Esophagus muscularis mucosa (tissue), 4 donors: Measurements from ENCODE around the gene HSPB9. TPM values are rescaled to one million over a fixed set of nuclear protein-coding genes. Genes with fewer than 3 reads are reported as not detected.

ENCODE experiments used
- DNase-seq: peaks from one replicate; pipeline ENCODE4 v3.0.0-alpha.2; 2017; ENCODE audit errors: extremely low spot score
- H3K27ac ChIP-seq, 4 donors: fragments of 200-600 bp; sonication (generic); replicated peaks in 1 of 4; 1 replicate in 3 of 4; 2 replicates in 1 of 4; pipeline ENCODE4 v1.5.1; 2016 to 2019; ENCODE audit warnings: mild to moderate bottlenecking in 1 of 4
- H3K27me3 ChIP-seq, 4 donors: fragments of 200-600 bp; sonication (generic); one replicate each; pipeline versions ENCODE4 v1.5.1 to v1.6.0; 2016 to 2019
- H3K36me3 ChIP-seq, 4 donors: fragments of 200-600 bp; sonication (generic); one replicate each; pipeline ENCODE4 v1.5.1; 2016 to 2019
- H3K4me1 ChIP-seq, 4 donors: fragments of 200-600 bp; sonication (generic); one replicate each; pipeline ENCODE4 v1.5.1; 2016 to 2019
- H3K4me3 ChIP-seq, 4 donors: fragments of 200-600 bp; sonication (generic); 1 replicate in 2 of 4; 2 replicates in 2 of 4; pipeline ENCODE4 v1.5.1; 2016 to 2019; ENCODE audit warnings: mild to moderate bottlenecking in 4 of 4, moderate library complexity in 1 of 4
- H3K9me3 ChIP-seq, 4 donors: fragments of 200-600 bp; sonication (generic); 1 replicate in 3 of 4; 2 replicates in 1 of 4; pipeline ENCODE4 v1.5.1; 2016 to 2019
- CTCF ChIP-seq, 3 experiments: fragments of 200-600 bp in 2 of 3; fragments of 450-650 bp in 1 of 3; sonication (generic) in 2 of 3; IDR thresholded peaks; one replicate each; pipeline ENCODE4 v1.5.1; 2017 to 2019; ENCODE audit warnings: antibody characterized with exemption in 3 of 3, mild to moderate bottlenecking in 2 of 3, moderate library complexity in 1 of 3
- EP300 ChIP-seq: sonication (generic); formaldehyde crosslinking; IDR thresholded peaks from one replicate; pipeline ENCODE4 v1.6.1; 2017; ENCODE audit warnings: antibody characterized with exemption
- POLR2A ChIP-seq: fragments of 450-650 bp; IDR thresholded peaks from one replicate; pipeline ENCODE4 v1.6.1; 2017; ENCODE audit warnings: antibody characterized with exemption, moderate library complexity, mild to moderate bottlenecking, low read depth
- POLR2AphosphoS5 ChIP-seq, 2 donors: sonication (generic); formaldehyde crosslinking; IDR thresholded peaks; one replicate each; pipeline ENCODE4 v1.6.1; 2017; ENCODE audit warnings: antibody characterized with exemption in 2 of 2
- WGBS: methylation state at CpG from one replicate; pipeline ENCODE4 v1.1.5; 2018; 5-methylcytosine and 5-hydroxymethylcytosine counted together
- intact Hi-C: fragments of 100-400 bp; cut with DNase I; formaldehyde crosslinking; loops from one replicate; pipeline ENCODE4 v1.15.1; 2023
- total RNA-seq, 4 donors: library from RNA; depleted of rRNA; stranded (reverse); fragments of >200 nt; gene quantifications; one replicate each; pipeline versions ENCODE4 v1.1.0 to v1.2.1, GENCODE V29; 2016

Gene HSPB9
- total RNA-seq, 4 donors from 2014 or later: 0.26 to 0.42 TPM; not detected in 2

GRCh38 chr17:42101513-42102292, 20.9 kb upstream of the HSPB9 start:
- DNase-seq: no peak
- Histone ChIP-seq H3K27me3 (peaks cover 0 to 21% (median 9%) of the 10 kb centered on the region in 4 donors), H3K9me3 (no peaks in the 10 kb centered on the region), H3K4me1 (peaks cover 6 to 19% (median 13%) of the 10 kb centered on the region in 4 donors), H3K27ac (no peak overlapping the region), H3K36me3 (peaks cover 6 to 41% (median 21%) of the 10 kb centered on the region in 4 donors), H3K4me3 (no peak overlapping the region)
- TF ChIP-seq POLR2A: no peak
- TF ChIP-seq CTCF (IDR thresholded peaks at IDR 0.05): peak; percentile 62 to 78 (median 63)
- TF ChIP-seq POLR2AphosphoS5 (IDR thresholded peaks at IDR 0.05): no peak
- no peak for TF ChIP-seq EP300
- 39% methylated on average over 11 of the region's 14 CpGs for WGBS
- intact Hi-C loops: loop anchor here (5.0 kb wide), 1 partner anchor 34 kb away; no protein-coding TSS in a partner anchor

- WGBS: 91% methylated on average over 10 of the region's 11 CpGs
- H3K27me3 ChIP-seq: peaks cover 0 to 4% (median 0%) of the 10 kb centered on the region in 4 donors
- no peak overlapping the region for H3K4me3 ChIP-seq
- no peak for DNase-seq
- H3K27ac ChIP-seq: no peak overlapping the region
- H3K36me3 ChIP-seq: peaks cover 7 to 56% (median 25%) of the 10 kb centered on the region in 4 donors
- TF ChIP-seq POLR2A (no peak), POLR2AphosphoS5 (IDR thresholded peaks at IDR 0.05) (no peak), EP300 (no peak), CTCF (IDR thresholded peaks at IDR 0.05) (no peak)
- peaks cover under 1 to 19% (median 14%) of the 10 kb centered on the region in 4 donors for H3K4me1 ChIP-seq
- intact Hi-C loops: loop anchor here (5.0 kb wide), 1 partner anchor 36 kb away; no protein-coding TSS in a partner anchor
- no peaks in the 10 kb centered on the region for H3K9me3 ChIP-seq
Observed at GRCh38 chr17:42103221-42103954, 19.2 kb upstream of the HSPB9 start.

- DNase-seq: no peak
- H3K4me3 ChIP-seq: no peak overlapping the region
- no peak overlapping the region for H3K27ac ChIP-seq
- peaks cover 9 to 64% (median 32%) of the 10 kb centered on the region in 4 donors for H3K36me3 ChIP-seq
- 86% methylated on average over 3 of the region's 3 CpGs for WGBS
- TF ChIP-seq POLR2A: no peak
- TF ChIP-seq EP300: no peak
- TF ChIP-seq POLR2AphosphoS5 (IDR thresholded peaks at IDR 0.05): no peak
- no peak for TF ChIP-seq CTCF (IDR thresholded peaks at IDR 0.05)
- no peaks in the 10 kb centered on the region for H3K27me3 ChIP-seq
- H3K4me1 ChIP-seq: peaks cover 0 to 17% (median 11%) of the 10 kb centered on the region in 4 donors
- no peaks in the 10 kb centered on the region for H3K9me3 ChIP-seq
- intact Hi-C loops: loop anchor here (5.0 kb wide), 1 partner anchor 37 kb away; no protein-coding TSS in a partner anchor
Observed at GRCh38 chr17:42104264-42104663, 18.3 kb upstream of the HSPB9 start.

DNA sequence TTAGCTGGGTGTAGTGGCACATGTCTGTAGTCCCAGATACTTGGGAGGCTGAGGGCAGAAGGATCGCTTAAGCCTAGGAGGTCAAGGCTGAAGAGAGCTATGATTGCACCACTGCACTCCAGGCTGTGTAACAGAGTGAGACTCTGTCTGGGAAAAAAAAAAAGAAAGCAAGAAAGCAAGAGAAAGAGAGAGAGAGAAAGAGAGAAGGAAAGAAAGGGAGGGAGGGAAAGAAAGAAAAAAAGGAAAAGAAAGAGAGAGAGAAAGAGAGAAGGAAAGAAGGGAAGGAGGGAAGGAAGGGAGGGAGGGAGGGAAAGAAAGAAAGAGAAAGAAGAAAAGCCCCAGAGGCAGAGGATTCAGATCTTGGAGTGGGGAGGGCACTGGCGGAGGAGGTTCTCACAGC, 16.6 kb upstream of the HSPB9 start:
- peaks cover 1 to 23% (median 15%) of the 10 kb centered on the region in 4 donors for H3K4me1 ChIP-seq
- H3K27me3 ChIP-seq: no peaks in the 10 kb centered on the region
- H3K27ac ChIP-seq: no peak overlapping the region
- no peak for DNase-seq
- intact Hi-C loops: no loop called here
- no peaks in the 10 kb centered on the region for H3K9me3 ChIP-seq
- no peak for TF ChIP-seq CTCF (IDR thresholded peaks at IDR 0.05)
- no peak for TF ChIP-seq POLR2AphosphoS5 (IDR thresholded peaks at IDR 0.05)
- peaks cover 9 to 68% (median 35%) of the 10 kb centered on the region in 4 donors for H3K36me3 ChIP-seq
- 87% methylated on average over 2 of the region's 2 CpGs for WGBS
- H3K4me3 ChIP-seq: no peak overlapping the region
